Measurements from ENCODE around the gene FGG. TPM values are rescaled to one million over a fixed set of nuclear protein-coding genes. Genes with fewer than 3 reads are reported as not detected.

FGG gene
- total and polyA plus RNA-seq, 8 donors = 0.20 to 3.1 (median 2.1) TPM; not detected in 3

DNA sequence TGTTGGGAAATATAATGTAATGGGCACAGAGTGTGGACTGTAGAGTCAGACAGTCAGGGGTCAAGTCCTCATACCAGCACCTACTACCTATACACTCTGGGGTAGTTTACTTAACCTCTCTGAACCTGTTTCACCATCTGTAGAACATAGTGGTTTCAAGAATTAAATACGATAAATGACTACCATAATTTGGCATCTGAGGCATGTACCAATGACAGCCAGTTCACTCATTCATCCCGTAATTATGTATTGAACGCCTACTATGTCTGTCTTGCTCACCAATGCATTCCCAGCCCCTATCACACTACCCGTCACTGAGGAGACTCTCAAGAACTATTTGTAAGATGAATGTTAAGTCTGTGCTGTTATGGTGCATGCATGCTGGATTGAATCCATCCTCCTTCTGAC, 51.6 kb downstream of the FGG start:
- Histone ChIP-seq H3K36me3 (no peaks in the 10 kb centered on the region), H3K27me3 (no peaks in the 10 kb centered on the region), H3K4me1 (no peaks in the 10 kb centered on the region), H3K4me3 (no peak overlapping the region), H3K9me3 (no peaks in the 10 kb centered on the region), H3K27ac (peak overlapping the region in 1 of 5 donors; percentile 38)
- TF ChIP-seq EP300 (IDR thresholded peaks at IDR 0.05) (no peak), POLR2A (IDR thresholded peaks at IDR 0.05) (no peak), POLR2AphosphoS5 (IDR thresholded peaks at IDR 0.05) (no peak)
- TF ChIP-seq, protein P1, sequence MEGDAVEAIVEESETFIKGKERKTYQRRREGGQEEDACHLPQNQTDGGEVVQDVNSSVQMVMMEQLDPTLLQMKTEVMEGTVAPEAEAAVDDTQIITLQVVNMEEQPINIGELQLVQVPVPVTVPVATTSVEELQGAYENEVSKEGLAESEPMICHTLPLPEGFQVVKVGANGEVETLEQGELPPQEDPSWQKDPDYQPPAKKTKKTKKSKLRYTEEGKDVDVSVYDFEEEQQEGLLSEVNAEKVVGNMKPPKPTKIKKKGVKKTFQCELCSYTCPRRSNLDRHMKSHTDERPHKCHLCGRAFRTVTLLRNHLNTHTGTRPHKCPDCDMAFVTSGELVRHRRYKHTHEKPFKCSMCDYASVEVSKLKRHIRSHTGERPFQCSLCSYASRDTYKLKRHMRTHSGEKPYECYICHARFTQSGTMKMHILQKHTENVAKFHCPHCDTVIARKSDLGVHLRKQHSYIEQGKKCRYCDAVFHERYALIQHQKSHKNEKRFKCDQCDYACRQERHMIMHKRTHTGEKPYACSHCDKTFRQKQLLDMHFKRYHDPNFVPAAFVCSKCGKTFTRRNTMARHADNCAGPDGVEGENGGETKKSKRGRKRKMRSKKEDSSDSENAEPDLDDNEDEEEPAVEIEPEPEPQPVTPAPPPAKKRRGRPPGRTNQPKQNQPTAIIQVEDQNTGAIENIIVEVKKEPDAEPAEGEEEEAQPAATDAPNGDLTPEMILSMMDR (IDR thresholded peaks at IDR 0.05) = no peak
- WGBS, 5 donors = 65 to 75% (median 68%) methylated on average over 4 of the region's 4 CpGs
- DNase-seq = no peak
- intact Hi-C loops (cut with DNase I; ENCODE audit: low total_unique reads) = no loop called here

DNA sequence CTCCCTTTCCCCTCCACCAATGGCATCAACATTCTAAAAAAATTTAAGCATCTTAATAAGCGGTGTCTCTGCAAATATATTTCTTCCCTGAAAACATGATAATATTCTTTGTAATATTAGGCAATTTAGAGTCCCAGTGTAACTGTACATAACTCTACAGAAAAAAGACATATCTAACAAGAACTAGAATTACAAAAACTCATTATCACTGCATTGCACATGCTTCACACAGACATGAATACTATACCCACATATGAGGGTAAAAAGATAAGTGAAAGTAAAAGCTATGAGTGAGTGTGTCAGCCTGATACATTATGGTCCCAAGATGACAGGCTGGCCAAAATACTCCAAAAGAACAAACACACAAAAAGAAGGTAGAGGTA, 52.0 kb downstream of the FGG start:
- Histone ChIP-seq H3K36me3 (no peaks in the 10 kb centered on the region), H3K9me3 (no peaks in the 10 kb centered on the region), H3K4me1 (no peaks in the 10 kb centered on the region), H3K27ac (no peak overlapping the region), H3K27me3 (no peaks in the 10 kb centered on the region), H3K4me3 (no peak overlapping the region)
- WGBS, 5 donors = 81 to 92% (median 84%) methylated on average over 1 of the region's 1 CpG
- intact Hi-C loops (cut with DNase I; ENCODE audit: low total_unique reads) = no loop called here
- DNase-seq = no peak
- TF ChIP-seq, protein P1 (IDR thresholded peaks at IDR 0.05) = no peak
- TF ChIP-seq POLR2A (IDR thresholded peaks at IDR 0.05) (no peak), EP300 (IDR thresholded peaks at IDR 0.05) (no peak), POLR2AphosphoS5 (IDR thresholded peaks at IDR 0.05) (no peak)

DNA sequence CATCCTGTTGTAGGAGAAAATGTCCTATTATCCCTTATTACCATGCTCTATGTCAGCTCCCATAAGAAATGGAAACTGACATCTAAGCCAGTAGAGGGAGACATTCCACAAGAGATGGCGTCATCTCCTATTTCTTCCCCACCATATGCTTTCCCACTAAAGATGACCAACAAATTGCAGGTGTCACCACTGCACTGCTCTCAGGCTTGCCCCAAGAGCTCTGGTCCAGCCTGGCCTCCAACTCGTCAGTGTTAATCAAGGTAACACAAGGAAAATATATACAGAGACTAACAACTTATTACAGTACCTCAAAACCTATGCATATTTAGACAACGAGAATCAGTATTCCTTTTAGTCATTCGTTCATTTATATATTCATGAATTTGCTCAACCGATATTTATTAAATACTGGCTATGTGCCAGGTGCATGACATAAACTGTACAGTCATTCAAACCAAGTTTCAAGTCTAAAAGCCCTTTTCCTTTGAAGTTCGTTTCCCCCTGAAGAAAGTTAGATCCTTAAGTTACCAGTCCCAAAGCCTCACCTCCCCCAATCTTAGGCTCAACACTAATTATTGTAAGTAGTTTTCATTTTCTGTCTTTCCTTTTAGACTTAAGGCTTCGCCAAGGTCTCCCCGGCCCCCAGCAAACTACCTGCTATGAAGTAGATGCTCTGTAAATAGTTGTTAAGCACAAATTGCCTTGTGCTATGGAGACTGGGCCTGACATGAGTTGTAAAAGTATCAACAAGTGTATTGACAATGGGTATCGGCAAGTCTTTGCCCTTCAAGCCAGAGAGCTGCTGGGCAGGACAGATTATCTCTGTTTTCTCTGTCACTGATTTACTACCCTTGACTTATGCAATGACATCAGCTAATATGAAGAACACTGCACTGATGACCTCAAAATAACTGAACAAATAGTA, 52.7 kb downstream of the FGG start:
- no peaks in the 10 kb centered on the region for H3K36me3 ChIP-seq
- DNase-seq = peak in 1 of 2 donors; percentile 75
- no peaks in the 10 kb centered on the region for H3K27me3 ChIP-seq
- no peak overlapping the region for H3K4me3 ChIP-seq
- 49 to 58% (median 52%) methylated on average over 9 of the region's 9 CpGs for whole genome bisulfite sequencing, 5 donors
- no peak overlapping the region for H3K27ac ChIP-seq
- intact Hi-C loops (cut with DNase I; ENCODE audit: low total_unique reads) = loop anchor here (5.0 kb wide), 1 partner anchor 63 kb away; no protein-coding TSS in a partner anchor
- no peaks in the 10 kb centered on the region for H3K4me1 ChIP-seq
- H3K9me3 ChIP-seq = no peaks in the 10 kb centered on the region
- no peak for TF ChIP-seq EP300 (IDR thresholded peaks at IDR 0.05)
- TF ChIP-seq, protein P1 (IDR thresholded peaks at IDR 0.05) = peak in 4 of 7 experiments; percentile 9 to 49 (median 36)
- TF ChIP-seq POLR2A (IDR thresholded peaks at IDR 0.05) = no peak
- no peak for TF ChIP-seq POLR2AphosphoS5 (IDR thresholded peaks at IDR 0.05)

DNA sequence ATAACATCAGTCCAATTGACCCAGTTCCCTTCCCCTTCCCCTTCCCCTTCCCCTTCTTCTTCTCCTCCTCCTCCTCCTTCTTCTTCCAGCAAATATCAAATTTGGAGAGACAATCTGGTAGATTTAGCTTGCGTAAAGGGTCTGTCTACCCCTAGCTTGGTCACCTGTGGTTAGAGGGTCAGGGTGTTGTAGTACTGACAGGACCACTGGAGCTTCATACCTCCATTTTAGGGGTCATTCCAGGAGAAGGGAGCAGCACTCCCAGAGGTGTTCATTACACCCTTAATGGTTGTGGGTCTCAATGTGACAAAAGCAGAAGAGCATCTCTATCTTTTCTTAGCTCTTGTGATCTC, 53.3 kb downstream of the FGG start:
- intact Hi-C loops (cut with DNase I; ENCODE audit: low total_unique reads) = loop anchor here (5.0 kb wide), 1 partner anchor 63 kb away; no protein-coding TSS in a partner anchor
- Histone ChIP-seq H3K4me3 (no peak overlapping the region), H3K36me3 (no peaks in the 10 kb centered on the region), H3K9me3 (no peaks in the 10 kb centered on the region), H3K27me3 (no peaks in the 10 kb centered on the region), H3K4me1 (no peaks in the 10 kb centered on the region), H3K27ac (no peak overlapping the region)
- no peak for DNase-seq
- TF ChIP-seq POLR2AphosphoS5 (IDR thresholded peaks at IDR 0.05) = no peak
- TF ChIP-seq, protein P1 (IDR thresholded peaks at IDR 0.05) = no peak
- no peak for TF ChIP-seq POLR2A (IDR thresholded peaks at IDR 0.05)
- WGBS, 5 donors = 74 to 93% (median 90%) methylated on average over 1 of the region's 1 CpG

Other genes with a start within 250 kb of the FGG start
- gene DCHS2, start 120.9 kb downstream of the FGG start, total RNA-seq = 1 to 10 TPM in 3 of 5 donors, not detected in 2; 1.8 to 9.7 (median 9.7) TPM
- 1 to 10 TPM in 1 of 3 donors, under 1 TPM in 2; 0.30 to 1.2 (median 0.31) TPM for gene DCHS2, start 120.9 kb downstream of the FGG start, polyA plus RNA-seq
- 10 to 100 TPM in 4 of 5 donors, 1 to 10 TPM in 1; 1.2 to 52.5 (median 45.5) TPM for gene PLRG1, start 62.3 kb downstream of the FGG start, total RNA-seq
- gene PLRG1, start 62.3 kb downstream of the FGG start, polyA plus RNA-seq = 10 to 100 TPM; 22.5 to 43.8 (median 40.9) TPM
- gene FGB, start 49.6 kb downstream of the FGG start, total RNA-seq = 10 to 100 TPM in 1 of 5 donors, 1 to 10 TPM in 1, not detected in 3; 6.2 to 22.8 TPM
- gene FGB, start 49.6 kb downstream of the FGG start, polyA plus RNA-seq = under 1 TPM in 1 of 3 donors, not detected in 2; 0.31 TPM
- gene FGA, start 21.9 kb downstream of the FGG start, total RNA-seq = 10 to 100 TPM in 1 of 5 donors, 1 to 10 TPM in 2, not detected in 2; 9.4 to 43.7 (median 9.5) TPM
- 1 to 10 TPM; 3.1 to 6.5 (median 3.1) TPM for gene FGA, start 21.9 kb downstream of the FGG start, polyA plus RNA-seq
- under 1 TPM in 1 of 5 donors, not detected in 4; 0.73 TPM for gene LRAT, start 131.3 kb upstream of the FGG start, total RNA-seq
- under 1 TPM; 0.12 to 0.43 (median 0.15) TPM for gene LRAT, start 131.3 kb upstream of the FGG start, polyA plus RNA-seq
- not detected for gene RBM46, start 168.6 kb upstream of the FGG start, total RNA-seq
- gene RBM46, start 168.6 kb upstream of the FGG start, polyA plus RNA-seq = not detected

All from stomach (tissue), 9 donors.